Measurements from ENCODE around the gene PLPP2.
"Not testable (repeated sequence)": the region's sequence is repeated elsewhere in the genome, so short reads cannot be mapped to it uniquely, and the experiment has no call there.

The PLPP2 gene

DNA sequence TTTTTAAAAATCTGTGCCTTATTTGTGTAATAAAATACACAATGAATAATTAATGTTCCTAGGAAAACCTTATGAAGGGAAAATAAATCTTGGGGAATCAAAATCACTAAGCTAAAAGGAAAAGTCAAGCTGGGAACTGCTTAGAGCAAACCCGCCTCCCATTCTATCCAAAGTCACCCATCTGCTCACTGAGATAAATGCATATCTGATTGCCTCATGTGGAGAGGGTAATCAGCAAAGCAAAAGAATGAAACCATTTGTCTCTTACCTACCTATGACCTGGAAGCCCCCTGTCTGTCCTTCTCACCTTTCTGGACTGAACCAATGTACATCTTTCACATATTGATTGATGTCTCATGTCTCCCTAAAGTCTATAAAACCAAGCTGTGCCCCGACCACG lies 34.4 kb downstream of the PLPP2 start:
- DNase-seq = not testable (repeated sequence)

DNA sequence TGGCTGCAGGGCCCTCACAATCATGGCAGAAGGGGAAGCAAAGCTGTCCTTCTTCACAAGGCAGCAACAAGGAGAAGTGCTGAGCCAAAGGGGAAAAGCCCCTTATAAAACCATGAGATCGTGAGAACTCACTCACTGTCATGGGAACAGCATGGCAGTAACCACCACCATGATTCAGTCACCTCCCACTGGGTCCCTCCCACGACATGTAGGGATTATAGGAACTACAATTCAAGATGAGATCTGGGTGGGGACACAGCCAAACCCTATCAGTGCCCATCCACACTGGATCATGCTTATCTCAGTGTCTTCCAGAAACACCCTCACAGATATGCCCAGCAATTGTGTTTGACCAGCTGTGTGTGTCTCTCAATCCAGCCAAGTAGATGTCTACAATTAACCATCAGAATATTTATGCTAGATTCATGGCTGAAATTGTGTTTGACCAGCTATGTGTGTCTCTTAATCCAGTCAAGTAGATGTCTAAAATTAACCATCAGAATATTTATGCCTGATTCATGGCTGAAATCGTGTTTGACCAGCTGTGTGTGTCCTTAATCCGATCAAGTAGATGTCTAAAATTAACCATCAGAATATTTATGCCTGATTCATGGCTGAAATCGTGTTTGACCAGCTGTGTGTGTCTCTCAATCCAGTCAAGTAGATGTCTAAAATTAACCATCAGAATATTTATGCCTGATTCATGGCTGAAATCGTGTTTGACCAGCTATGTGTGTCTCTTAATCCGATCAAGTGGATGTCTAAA lies 38.6 kb downstream of the PLPP2 start:
- not testable (repeated sequence) for DNase-seq

GRCh38 chr19:246551-246950 lies 44.7 kb downstream of the PLPP2 start:
- no peak for DNase-seq

DNA sequence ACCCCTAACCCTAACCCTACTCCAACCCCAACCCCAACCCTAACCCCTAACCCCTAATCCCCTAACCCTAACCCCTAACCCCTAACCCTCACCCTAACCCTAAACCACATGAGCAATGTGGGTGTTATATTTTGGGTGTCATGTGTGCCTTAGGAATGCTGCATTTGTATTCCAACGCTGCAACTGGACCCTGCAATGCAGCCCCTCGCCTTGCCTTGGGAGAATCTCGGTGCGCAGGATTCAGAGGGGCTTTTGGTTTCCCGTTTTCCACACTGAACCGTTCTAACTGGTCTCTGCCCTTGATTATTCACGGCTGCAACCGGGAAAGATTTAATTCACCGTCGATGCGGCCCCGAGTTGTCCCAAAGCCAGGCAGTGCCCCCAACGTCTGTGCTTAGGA lies 45.3 kb downstream of the PLPP2 start:
- not testable (repeated sequence) for DNase-seq

- DNase-seq = no peak
Observed at GRCh38 chr19:245457-245856, 45.7 kb downstream of the PLPP2 start.

All from CD4-positive, alpha-beta T cell treated with Interleukin-15 for 1 hour (primary cell).